Kidney capillary endothelial cell (primary cell): Measurements from ENCODE around the gene FGGY.

Experiments
- DNase-seq: peaks from one replicate; pipeline ENCODE4 v3.0.0-alpha.2; 2018; ENCODE audit warnings: low spot score

Gene FGGY

GRCh38 chr1:59737638-59738037 lies 440.7 kb downstream of the FGGY start:
- no peak for DNase-seq

GRCh38 chr1:59738152-59738551 lies 441.3 kb downstream of the FGGY start:
- DNase-seq: no peak

- DNase-seq: no peak
Observed at GRCh38 chr1:59738591-59739015, 441.7 kb downstream of the FGGY start.

GRCh38 chr1:59739111-59739510 lies 442.2 kb downstream of the FGGY start:
- DNase-seq: no peak

GRCh38 chr1:59742526-59742925 lies 445.6 kb downstream of the FGGY start:
- DNase-seq: no peak

GRCh38 chr1:59743324-59744091 lies 446.6 kb downstream of the FGGY start:
- peak; percentile 35 for DNase-seq

- no peak for DNase-seq
Observed at GRCh38 chr1:59747420-59748024, 450.6 kb downstream of the FGGY start.

- no peak for DNase-seq
Observed at GRCh38 chr1:59748123-59748522, 451.2 kb downstream of the FGGY start.

GRCh38 chr1:59750328-59751003 lies 453.6 kb downstream of the FGGY start:
- DNase-seq: peak; percentile 87

- DNase-seq: no peak
Observed at GRCh38 chr1:59751004-59751395, 454.1 kb downstream of the FGGY start.

- DNase-seq: no peak
Observed at GRCh38 chr1:59751801-59752200, 454.9 kb downstream of the FGGY start.

- no peak for DNase-seq
Observed at GRCh38 chr1:59752556-59753414, 455.9 kb downstream of the FGGY start.

- DNase-seq: no peak
Observed at GRCh38 chr1:59755069-59755685, 458.3 kb downstream of the FGGY start.

- no peak for DNase-seq
Observed at GRCh38 chr1:59757197-59757747, 460.4 kb downstream of the FGGY start.

GRCh38 chr1:59759156-59759925 lies 462.4 kb downstream of the FGGY start:
- DNase-seq: peak; percentile 78

GRCh38 chr1:59761443-59761842 lies 464.5 kb downstream of the FGGY start:
- no peak for DNase-seq

- DNase-seq: no peak
Observed at GRCh38 chr1:59763418-59763817, 466.5 kb downstream of the FGGY start.

GRCh38 chr1:59765011-59765730 lies 468.3 kb downstream of the FGGY start:
- no peak for DNase-seq

GRCh38 chr1:59766227-59766855 lies 469.4 kb downstream of the FGGY start:
- no peak for DNase-seq
